IMR-90 (cell line): Measurements from ENCODE around the gene HMGB2.

Experiments
- CTCF ChIP-seq: conservative IDR thresholded peaks from 2 replicates; pipeline ENCODE4 v1.5.1; 2012; ENCODE audit warnings: mild to moderate bottlenecking, low read depth, low read length, improper control_type of control experiment
- MAFK ChIP-seq: IDR thresholded peaks from 2 replicates; pipeline ENCODE4 v1.6.1; 2012; ENCODE audit warnings: low read depth, low read length, improper control_type of control experiment
- MXI1 ChIP-seq: IDR thresholded peaks from 2 replicates; pipeline ENCODE4 v1.6.1; 2012; ENCODE audit warnings: low read depth, mild to moderate bottlenecking, low read length, moderate library complexity, borderline replicate concordance
- POLR2A ChIP-seq: IDR thresholded peaks from 2 replicates; pipeline ENCODE4 v1.6.1; 2012; ENCODE audit warnings: mild to moderate bottlenecking, low read depth, low read length
- RAD21 ChIP-seq: IDR thresholded peaks from 2 replicates; pipeline ENCODE4 v1.6.1; 2012; ENCODE audit warnings: low read length, improper control_type of control experiment

DNA sequence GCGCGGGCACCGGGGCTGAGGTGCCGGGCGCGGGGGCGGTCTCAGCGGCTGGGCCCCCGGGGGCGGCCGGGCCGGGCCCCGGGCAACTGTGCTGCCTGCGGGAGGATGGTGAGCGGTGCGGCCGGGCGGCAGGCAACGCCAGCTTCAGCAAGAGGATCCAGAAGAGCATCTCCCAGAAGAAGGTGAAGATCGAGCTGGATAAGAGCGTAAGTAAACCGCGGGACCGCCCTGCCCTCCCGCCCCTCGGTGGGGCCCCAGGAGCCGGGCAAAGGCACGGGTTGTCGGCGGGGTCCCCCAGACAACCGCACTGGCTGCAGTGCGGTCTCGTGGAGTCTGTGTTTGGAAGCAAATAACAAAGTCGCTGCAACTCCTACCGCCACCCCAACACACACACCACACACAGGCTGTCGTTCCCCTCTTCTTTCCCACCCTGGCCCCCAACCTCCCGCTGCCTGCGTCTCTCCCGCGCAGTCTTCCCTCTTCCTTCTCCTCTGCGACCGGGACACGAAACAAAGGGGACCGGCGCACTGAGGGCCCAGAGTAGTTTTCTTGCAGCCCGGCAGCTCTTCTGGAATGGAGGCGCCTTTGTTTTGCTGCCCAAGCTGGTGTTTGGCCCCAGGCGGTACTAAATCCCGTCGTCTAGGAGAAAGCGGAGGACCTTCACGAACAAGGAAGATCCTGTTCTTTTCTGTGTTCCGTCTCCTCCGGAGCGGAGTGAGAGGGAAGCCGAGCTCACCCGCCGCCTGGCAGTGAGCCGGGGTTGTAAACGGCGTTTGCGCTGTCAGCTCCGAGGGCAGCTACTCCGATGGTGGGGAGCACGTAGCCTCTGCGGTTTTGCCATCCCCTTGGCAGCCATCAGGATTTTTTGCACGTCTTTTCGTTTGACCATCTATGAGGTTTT, 37.4 kb upstream of the HMGB2 start:
- TF ChIP-seq POLR2A (no peak), CTCF (no peak), MXI1 (peak; percentile 65; the same call in 1 of the 2 replicates), RAD21 (no peak), MAFK (no peak)
